ENCODE data around the gene AMTN.
"Not testable (repeated sequence)": the region's sequence is repeated elsewhere in the genome, so short reads cannot be mapped to it uniquely, and the experiment has no call there.

Gene AMTN

GRCh38 chr4:70518269-70518668 is at the start of gene AMTN:
TSS of gene AMTN (plus strand) at chr4:70518569. CDS start at chr4:70518778, 209 bp downstream.
- no peak for DNase-seq (ENCODE audit: low read depth in 2 of 2)

GRCh38 chr4:70471897-70472296 is 46.5 kb upstream of the AMTN start, which contains the start of gene MUC7:
TSS of gene MUC7 (plus strand) at chr4:70472197. CDS start at chr4:70474022, 1,825 bp downstream.
- DNase-seq (ENCODE audit: low read depth in 2 of 2), result no peak

DNA sequence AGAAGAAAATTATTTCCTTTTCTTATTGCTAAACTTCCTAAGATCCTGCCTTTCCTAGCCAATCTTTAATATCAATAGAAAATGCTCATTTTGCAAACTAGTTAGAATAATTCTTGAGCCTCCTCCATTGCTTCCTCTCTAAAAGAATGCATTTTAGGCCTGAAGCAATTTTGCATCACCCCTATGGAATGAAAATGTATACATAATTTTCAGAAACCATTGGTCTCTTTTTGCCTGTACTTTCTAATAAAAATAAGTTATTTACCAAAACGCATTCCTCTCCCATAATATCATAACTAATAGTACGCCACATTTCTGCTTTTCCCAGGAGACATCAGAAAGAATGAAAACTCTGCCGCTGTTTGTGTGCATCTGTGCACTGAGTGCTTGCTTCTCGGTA is 44.7 kb upstream of the AMTN start:
- no peak for DNase-seq (ENCODE audit: low read depth in 2 of 2)

- no peak for DNase-seq (ENCODE audit: low read depth in 2 of 2)
Observed at GRCh38 chr4:70488748-70489147, 29.6 kb upstream of the AMTN start.

DNA sequence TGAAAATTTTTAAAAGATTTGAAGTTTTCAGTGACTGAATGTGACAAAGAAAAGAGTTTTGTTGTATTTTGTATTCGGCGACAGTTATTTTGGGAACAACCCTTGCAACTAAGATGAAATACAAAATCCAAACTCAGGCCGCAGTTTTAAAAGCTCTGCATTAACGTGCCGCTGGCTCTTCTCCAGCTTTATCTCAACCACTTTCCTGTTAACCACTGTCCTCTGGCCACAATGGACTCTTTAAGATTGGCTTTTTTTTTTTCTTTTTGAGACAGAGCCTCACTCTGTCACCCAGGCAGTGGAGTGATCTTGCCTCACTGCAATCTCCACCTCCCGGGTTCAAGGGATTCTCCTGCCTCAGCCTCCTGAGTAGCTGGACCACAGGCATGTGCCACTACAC is 22.1 kb upstream of the AMTN start:
- DNase-seq (ENCODE audit: low read depth in 2 of 2), result no peak

DNA sequence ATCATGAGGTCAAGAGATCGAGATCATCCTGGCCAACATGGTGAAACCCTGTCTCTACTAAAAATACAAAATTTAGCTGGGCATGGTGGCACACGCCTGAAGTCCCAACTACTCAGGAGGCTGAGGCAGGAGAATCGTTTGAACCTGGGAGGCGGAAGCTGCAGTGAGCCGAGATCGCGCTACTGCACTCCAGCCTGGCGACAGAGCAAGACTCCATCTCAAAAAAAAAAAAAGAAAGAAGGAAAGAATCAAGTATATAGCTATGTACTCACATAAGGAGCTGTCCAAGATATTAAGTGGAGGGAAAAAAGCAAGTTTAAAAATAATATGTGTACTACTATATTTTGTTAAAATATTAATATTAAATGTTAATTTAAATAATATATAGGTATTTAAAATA is 16.5 kb upstream of the AMTN start:
- not testable (repeated sequence) for DNase-seq (ENCODE audit: low read depth in 2 of 2)

GRCh38 chr4:70504733-70505132 is 13.6 kb upstream of the AMTN start:
- DNase-seq (ENCODE audit: low read depth in 2 of 2), result no peak

DNA sequence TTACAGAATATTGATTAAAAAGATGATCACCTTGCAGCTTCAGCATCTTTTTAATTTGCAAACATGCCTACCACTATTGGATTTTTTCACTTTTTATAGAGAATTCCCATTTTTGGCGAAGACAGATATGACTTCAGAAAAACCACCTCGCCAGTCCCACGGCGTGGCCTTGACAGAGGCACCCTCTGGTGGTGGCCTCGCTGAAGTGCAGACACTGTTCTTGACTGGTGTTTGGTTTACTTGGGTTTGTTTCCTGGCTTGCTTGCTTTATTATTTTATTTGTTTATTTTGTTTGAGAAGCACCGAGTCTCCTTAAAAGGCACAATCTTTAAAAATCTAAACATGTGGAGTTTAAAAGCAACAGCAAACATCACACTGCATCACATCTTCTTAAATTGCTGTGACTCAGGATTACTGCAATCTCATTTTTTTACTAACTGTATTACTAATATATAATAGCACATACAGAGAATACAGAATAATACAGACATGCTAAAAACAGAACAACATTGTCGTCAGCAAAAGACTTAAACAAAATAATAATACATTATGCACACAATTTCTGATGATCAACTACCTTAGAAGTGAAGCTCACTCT is 13.1 kb upstream of the AMTN start:
- peak in 1 of 2 experiments; percentile 3 for DNase-seq (ENCODE audit: low read depth in 2 of 2)

- no peak for DNase-seq (ENCODE audit: low read depth in 2 of 2)
Observed at GRCh38 chr4:70508801-70509200, 9.6 kb upstream of the AMTN start.

GRCh38 chr4:70511365-70511764 is 7.0 kb upstream of the AMTN start:
- no peak for DNase-seq (ENCODE audit: low read depth in 2 of 2)

DNA sequence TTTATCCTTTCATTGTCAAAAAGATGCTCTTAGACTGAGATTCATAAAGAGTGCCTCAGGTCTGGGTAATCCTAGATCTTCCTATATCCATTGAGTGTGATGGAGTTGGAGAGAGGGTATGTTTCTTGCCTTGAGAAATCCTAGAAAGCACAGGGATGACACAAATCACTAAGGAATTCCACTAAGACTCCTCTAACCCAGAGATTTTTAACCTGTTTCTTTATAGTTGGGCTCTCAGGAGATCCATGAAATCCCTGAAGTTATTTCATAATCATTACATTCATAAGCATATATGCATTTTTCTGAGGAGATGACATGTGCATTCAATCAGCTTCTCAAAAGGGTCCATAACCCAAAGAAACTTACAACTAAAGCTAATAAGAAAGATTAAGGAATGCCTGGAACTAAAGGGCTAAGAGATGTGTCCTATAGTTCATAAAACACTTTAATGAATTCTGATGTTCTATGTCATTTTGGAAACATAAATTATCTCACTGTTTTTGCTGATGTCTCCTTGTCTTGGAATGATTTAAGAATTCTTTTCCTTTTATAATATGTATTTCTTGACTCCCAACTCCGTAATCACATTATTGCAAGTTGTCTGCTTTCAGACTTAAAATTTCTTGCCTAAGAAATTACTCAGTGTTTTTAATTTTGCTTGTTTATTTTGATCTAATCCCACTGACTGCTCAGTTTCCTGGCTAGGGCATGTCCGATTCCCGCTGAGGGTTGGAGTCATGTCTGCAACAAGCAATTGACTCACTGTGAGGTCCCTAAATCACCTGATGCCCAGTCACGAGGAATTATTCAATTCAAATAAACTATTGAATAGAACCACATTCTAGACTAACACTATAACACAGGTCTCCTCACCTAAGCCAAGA is 2.8 kb upstream of the AMTN start:
- DNase-seq (ENCODE audit: low read depth in 2 of 2), result peak in 1 of 2 experiments; percentile 3

- no peak for DNase-seq (ENCODE audit: low read depth in 2 of 2)
Observed at GRCh38 chr4:70518716-70519115, 347 bp downstream of the AMTN start.

DNA sequence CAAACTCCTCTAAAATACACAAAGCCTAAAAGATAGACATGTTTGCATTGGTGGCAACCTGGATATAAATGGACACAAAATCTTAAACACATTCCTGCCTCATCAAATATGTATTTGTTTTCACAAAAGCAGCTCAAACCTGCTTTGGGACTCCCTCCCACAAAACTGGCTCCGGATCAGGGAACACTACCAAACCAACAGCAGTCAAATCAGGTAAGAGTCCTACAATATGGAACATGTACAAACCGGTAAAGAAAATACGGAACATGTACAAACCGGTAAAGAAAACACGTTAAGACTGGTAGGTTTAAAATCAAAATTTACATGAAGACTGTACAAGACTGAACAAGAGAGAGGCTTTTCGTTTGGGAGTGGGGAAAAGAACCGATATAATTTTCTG is 4.3 kb downstream of the AMTN start:
- no peak for DNase-seq (ENCODE audit: low read depth in 2 of 2)

DNA sequence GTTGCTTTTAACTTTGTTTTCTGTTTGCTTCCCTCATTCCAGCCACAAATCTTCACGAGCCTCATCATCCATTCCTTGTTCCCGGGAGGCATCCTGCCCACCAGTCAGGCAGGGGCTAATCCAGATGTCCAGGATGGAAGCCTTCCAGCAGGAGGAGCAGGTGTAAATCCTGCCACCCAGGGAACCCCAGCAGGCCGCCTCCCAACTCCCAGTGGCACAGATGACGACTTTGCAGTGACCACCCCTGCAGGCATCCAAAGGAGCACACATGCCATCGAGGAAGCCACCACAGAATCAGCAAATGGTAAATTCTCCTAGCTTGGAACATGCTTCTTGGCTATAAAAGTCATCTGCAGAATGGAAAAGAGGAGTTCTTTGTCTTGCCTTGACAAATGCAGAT is 12.6 kb downstream of the AMTN start:
- no peak for DNase-seq (ENCODE audit: low read depth in 2 of 2)

GRCh38 chr4:70531981-70532380 is 13.6 kb downstream of the AMTN start:
- DNase-seq (ENCODE audit: low read depth in 2 of 2), result no peak

DNA sequence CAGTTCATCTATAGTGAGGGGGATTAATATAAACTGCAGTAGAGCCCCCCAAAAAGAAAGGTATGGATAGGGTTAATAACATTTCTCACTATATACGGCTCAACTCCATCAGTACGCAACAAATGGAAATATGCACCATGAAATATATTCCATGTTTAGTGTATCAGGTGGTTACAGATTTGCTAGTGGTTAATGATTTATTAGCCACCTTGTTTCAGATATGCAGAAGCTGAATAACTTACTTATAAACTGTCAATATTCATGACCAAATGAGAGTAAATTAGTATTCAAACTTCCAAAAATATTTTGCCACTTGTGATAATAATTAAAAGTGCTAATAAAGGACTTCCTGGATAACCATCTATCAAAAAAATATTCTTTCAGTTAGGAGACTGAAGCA is 14.8 kb downstream of the AMTN start:
- DNase-seq (ENCODE audit: low read depth in 2 of 2), result no peak

- no peak for DNase-seq (ENCODE audit: low read depth in 2 of 2)
Observed at GRCh38 chr4:70533791-70534190, 15.4 kb downstream of the AMTN start.

- not testable (repeated sequence) for DNase-seq (ENCODE audit: low read depth in 2 of 2)
Observed at GRCh38 chr4:70534886-70535285, 16.5 kb downstream of the AMTN start.

DNA sequence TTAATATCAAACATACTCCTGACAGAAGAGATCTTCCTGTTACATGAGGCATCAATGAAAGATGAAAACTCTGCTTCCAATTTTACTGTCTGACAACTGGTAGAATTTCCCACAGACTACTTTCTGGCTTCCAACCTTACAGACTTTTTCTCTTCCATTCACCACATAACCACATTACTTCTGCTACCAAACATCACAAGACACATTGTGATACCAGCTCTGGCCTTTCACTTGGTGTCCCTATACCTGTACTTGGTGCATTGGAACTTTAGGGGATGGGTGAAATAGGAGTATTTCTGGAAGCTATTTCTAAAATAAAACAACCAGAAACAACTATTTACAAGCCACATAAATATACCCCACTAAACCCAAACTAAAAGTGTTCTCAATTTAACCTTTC is 20.5 kb downstream of the AMTN start:
- DNase-seq (ENCODE audit: low read depth in 2 of 2), result no peak

DNA sequence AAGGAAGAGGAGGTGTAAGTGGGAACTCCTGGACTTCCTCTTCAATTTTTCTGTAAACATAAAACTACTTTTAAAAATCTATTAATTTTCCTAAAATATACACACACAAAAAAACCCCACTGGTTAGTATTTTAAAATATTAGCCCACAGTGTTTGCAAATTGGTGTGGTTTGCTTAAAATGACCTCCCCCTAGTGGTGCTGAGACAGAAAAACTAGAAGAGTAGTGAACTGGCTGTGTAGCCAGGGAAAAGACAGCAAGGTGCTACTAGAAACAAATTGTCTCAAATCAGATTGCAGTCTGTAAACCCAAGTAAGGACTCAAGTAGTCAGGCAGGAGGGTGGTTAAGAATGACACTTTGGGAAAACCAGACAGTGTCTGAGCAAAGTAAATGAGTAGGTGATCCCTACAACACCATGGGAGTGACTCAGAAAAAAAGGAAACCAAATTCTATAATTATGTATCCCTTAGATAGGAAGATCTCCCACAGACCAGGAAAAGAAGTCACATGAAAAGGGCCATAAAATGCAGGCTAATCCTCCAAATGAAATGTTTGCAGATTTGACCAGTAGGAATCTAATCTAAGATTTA is 26.0 kb downstream of the AMTN start:
- DNase-seq (ENCODE audit: low read depth in 2 of 2), result no peak

DNA sequence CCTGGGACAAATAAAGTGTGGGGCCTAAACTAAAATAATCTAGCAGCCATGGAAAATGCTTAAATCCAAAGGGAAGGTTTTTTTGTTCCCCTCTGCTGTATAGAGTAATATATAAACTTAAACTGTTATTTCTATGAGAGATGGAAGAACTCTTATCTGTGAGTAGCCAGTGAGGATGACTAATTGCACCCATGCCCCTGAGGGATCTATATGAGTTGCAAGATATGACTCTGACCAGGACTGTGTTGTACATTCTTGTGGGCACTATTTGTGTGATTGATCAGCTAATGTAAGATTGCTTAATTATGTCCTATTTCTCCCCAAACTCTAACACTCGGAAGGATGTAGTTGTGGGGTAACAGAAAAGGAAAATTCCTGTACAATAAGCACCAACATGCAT is 38.5 kb downstream of the AMTN start:
- DNase-seq (ENCODE audit: low read depth in 2 of 2), result no peak

GRCh38 chr4:70559211-70559830 is 41.0 kb downstream of the AMTN start:
- peak; percentile 7 to 11 for DNase-seq (ENCODE audit: low read depth in 2 of 2)

Measured in fibroblast of skin of left quadriceps (primary cell).